ENCODE measurements around the gene LHFPL6.

The LHFPL6 gene

DNA sequence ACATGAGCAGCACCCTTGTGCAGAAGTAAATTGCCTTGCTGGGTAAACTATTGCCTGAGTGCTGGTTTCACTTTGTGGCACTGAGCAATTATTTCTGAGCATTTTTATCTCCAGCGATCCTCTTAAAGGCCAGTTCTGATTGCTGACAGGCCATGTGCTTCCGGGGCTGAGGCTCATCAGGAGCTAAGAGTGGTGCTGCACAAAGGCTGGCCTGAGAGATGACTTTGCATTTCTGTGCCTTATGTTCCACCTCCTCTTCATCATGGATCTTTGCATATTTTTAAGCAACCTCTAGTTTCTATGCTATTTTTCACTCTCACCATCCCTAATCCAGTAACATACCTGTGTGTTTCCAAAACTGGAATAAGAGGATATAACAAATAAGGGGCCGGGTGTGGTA is 34.9 kb upstream of the LHFPL6 start:
- H3K36me3 ChIP-seq (replicated peaks; ENCODE audit: insufficient read depth, low read length) = no peaks in the 10 kb centered on the region
- no peak overlapping the region for H3K27ac ChIP-seq (ENCODE audit: low read length)
- H2AFZ ChIP-seq (ENCODE audit: low read length) = no peak overlapping the region
- no peaks in the 10 kb centered on the region for H3K9me2 ChIP-seq (replicated peaks; ENCODE audit: insufficient read depth, low read length)
- no peak overlapping the region for H3K4me3 ChIP-seq (ENCODE audit: low read length)
- H3K27me3 ChIP-seq (replicated peaks; ENCODE audit: insufficient read depth, low read length) = no peaks in the 10 kb centered on the region
- H3F3A ChIP-seq (ENCODE audit: insufficient read depth, low read length) = no peaks in the 10 kb centered on the region
- H4K20me1 ChIP-seq (ENCODE audit: insufficient read depth, low read length) = no peaks in the 10 kb centered on the region
- H3K9ac ChIP-seq (ENCODE audit: low read length) = no peak overlapping the region
- no peak overlapping the region for H3K4me2 ChIP-seq (ENCODE audit: low read depth, low read length)
- no peaks in the 10 kb centered on the region for H3K4me1 ChIP-seq (ENCODE audit: low read length)
- no peak for TF ChIP-seq EZH2phosphoT487 (IDR thresholded peaks at IDR 0.05; ENCODE audit: low read length)
- TF ChIP-seq EZH2 (optimal IDR thresholded peaks at IDR 0.05; ENCODE audit: low read depth, low read length) = no peak
- TF ChIP-seq, protein P1, sequence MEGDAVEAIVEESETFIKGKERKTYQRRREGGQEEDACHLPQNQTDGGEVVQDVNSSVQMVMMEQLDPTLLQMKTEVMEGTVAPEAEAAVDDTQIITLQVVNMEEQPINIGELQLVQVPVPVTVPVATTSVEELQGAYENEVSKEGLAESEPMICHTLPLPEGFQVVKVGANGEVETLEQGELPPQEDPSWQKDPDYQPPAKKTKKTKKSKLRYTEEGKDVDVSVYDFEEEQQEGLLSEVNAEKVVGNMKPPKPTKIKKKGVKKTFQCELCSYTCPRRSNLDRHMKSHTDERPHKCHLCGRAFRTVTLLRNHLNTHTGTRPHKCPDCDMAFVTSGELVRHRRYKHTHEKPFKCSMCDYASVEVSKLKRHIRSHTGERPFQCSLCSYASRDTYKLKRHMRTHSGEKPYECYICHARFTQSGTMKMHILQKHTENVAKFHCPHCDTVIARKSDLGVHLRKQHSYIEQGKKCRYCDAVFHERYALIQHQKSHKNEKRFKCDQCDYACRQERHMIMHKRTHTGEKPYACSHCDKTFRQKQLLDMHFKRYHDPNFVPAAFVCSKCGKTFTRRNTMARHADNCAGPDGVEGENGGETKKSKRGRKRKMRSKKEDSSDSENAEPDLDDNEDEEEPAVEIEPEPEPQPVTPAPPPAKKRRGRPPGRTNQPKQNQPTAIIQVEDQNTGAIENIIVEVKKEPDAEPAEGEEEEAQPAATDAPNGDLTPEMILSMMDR (IDR thresholded peaks at IDR 0.05; ENCODE audit: low read length) = no peak
- no peaks in the 10 kb centered on the region for H3K9me3 ChIP-seq (replicated peaks; ENCODE audit: insufficient read depth, low read length)
- DNase-seq = no peak
- no peaks in the 10 kb centered on the region for H3K79me2 ChIP-seq (ENCODE audit: low read length)

DNA sequence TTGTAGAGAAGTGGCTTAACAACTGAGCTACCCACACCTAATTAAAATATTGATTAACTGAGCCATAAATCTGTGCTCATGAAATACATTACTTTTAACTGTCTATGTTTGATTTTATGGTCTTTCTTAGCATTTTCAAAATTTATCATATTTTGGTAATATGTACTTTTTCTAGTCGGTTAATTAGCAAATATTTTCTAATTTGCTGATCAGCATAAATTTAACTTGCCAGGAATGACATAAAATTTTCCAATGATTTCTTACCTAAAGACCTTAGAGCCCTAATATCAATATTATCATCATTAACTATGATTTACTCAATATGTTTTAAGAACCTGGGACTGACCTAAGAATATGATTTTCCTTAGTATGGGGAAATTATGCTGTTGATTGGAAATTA is 32.6 kb upstream of the LHFPL6 start:
- Histone ChIP-seq H3K79me2 (ENCODE audit: low read length) (no peaks in the 10 kb centered on the region), H3K4me3 (ENCODE audit: low read length) (no peak overlapping the region), H3F3A (ENCODE audit: insufficient read depth, low read length) (no peaks in the 10 kb centered on the region), H3K36me3 (replicated peaks; ENCODE audit: insufficient read depth, low read length) (no peaks in the 10 kb centered on the region), H4K20me1 (ENCODE audit: insufficient read depth, low read length) (no peaks in the 10 kb centered on the region), H2AFZ (ENCODE audit: low read length) (no peak overlapping the region), H3K4me1 (ENCODE audit: low read length) (no peaks in the 10 kb centered on the region), H3K9me2 (replicated peaks; ENCODE audit: insufficient read depth, low read length) (no peaks in the 10 kb centered on the region), H3K9ac (ENCODE audit: low read length) (no peak overlapping the region), H3K9me3 (replicated peaks; ENCODE audit: insufficient read depth, low read length) (no peaks in the 10 kb centered on the region), H3K27me3 (replicated peaks; ENCODE audit: insufficient read depth, low read length) (no peaks in the 10 kb centered on the region), H3K4me2 (ENCODE audit: low read depth, low read length) (no peak overlapping the region), H3K27ac (ENCODE audit: low read length) (no peak overlapping the region)
- DNase-seq = no peak
- TF ChIP-seq EZH2 (optimal IDR thresholded peaks at IDR 0.05; ENCODE audit: low read depth, low read length) (no peak), EZH2phosphoT487 (IDR thresholded peaks at IDR 0.05; ENCODE audit: low read length) (no peak)
- TF ChIP-seq, protein P1 (IDR thresholded peaks at IDR 0.05; ENCODE audit: low read length) = no peak

GRCh38 chr13:39632994-39633393 is 30.0 kb upstream of the LHFPL6 start:
- H3K9ac ChIP-seq (ENCODE audit: low read length) = no peak overlapping the region
- no peaks in the 10 kb centered on the region for H3F3A ChIP-seq (ENCODE audit: insufficient read depth, low read length)
- TF ChIP-seq EZH2phosphoT487 (IDR thresholded peaks at IDR 0.05; ENCODE audit: low read length) = no peak
- TF ChIP-seq EZH2 (optimal IDR thresholded peaks at IDR 0.05; ENCODE audit: low read depth, low read length) = no peak
- TF ChIP-seq, protein P1 (IDR thresholded peaks at IDR 0.05; ENCODE audit: low read length) = no peak
- H2AFZ ChIP-seq (ENCODE audit: low read length) = no peak overlapping the region
- H3K4me1 ChIP-seq (ENCODE audit: low read length) = no peaks in the 10 kb centered on the region
- H3K79me2 ChIP-seq (ENCODE audit: low read length) = no peaks in the 10 kb centered on the region
- H3K27me3 ChIP-seq (replicated peaks; ENCODE audit: insufficient read depth, low read length) = no peaks in the 10 kb centered on the region
- H3K4me3 ChIP-seq (ENCODE audit: low read length) = no peak overlapping the region
- no peaks in the 10 kb centered on the region for H4K20me1 ChIP-seq (ENCODE audit: insufficient read depth, low read length)
- no peaks in the 10 kb centered on the region for H3K9me2 ChIP-seq (replicated peaks; ENCODE audit: insufficient read depth, low read length)
- no peak overlapping the region for H3K4me2 ChIP-seq (ENCODE audit: low read depth, low read length)
- DNase-seq = no peak
- H3K27ac ChIP-seq (ENCODE audit: low read length) = no peak overlapping the region
- H3K9me3 ChIP-seq (replicated peaks; ENCODE audit: insufficient read depth, low read length) = no peaks in the 10 kb centered on the region
- no peaks in the 10 kb centered on the region for H3K36me3 ChIP-seq (replicated peaks; ENCODE audit: insufficient read depth, low read length)

Measured in MM.1S (cell line).